Neural cell (in vitro differentiated cells): ENCODE data around the gene LDB2. TPM values are rescaled to one million over a fixed set of nuclear protein-coding genes. Genes with fewer than 3 reads are reported as not detected.

ENCODE experiments used
- H2AFZ ChIP-seq: fragments of 200-600, 300-800 bp; sonication (generic), shearing (Covaris generic); 2 replicates; pipeline ENCODE4 v1.6.0; 2014; ENCODE audit warnings: low read depth, mild to moderate bottlenecking, antibody characterized with exemption, low read length, moderate library complexity
- H3F3A ChIP-seq: fragments of 200-600 bp; shearing (Covaris generic); 2 replicates; pipeline ENCODE4 v1.6.1; 2016; ENCODE audit warnings: mild to moderate bottlenecking, moderate library complexity, mixed read lengths, antibody characterized with exemption, low read length; ENCODE audit not compliant: insufficient read depth, poor library complexity, severe bottlenecking
- H3K27ac ChIP-seq: fragments of 200-600, 300-800 bp; sonication (generic), shearing (Covaris generic); 2 replicates; pipeline ENCODE4 v1.5.1; 2014; ENCODE audit warnings: mild to moderate bottlenecking, low read length, moderate library complexity
- H3K27me3 ChIP-seq: fragments of 300-800, 200-600 bp; sonication (generic), shearing (Covaris generic); 2 replicates; pipeline ENCODE4 v1.6.0; 2014; ENCODE audit warnings: mild to moderate bottlenecking, low read depth, low read length, moderate library complexity; ENCODE audit not compliant: insufficient read depth
- H3K36me3 ChIP-seq: fragments of 300-800, 200-600 bp; sonication (generic), shearing (Covaris generic); 2 replicates; pipeline ENCODE4 v1.5.1; 2014; ENCODE audit warnings: mild to moderate bottlenecking, antibody characterized with exemption, low read length, moderate library complexity; ENCODE audit not compliant: insufficient read depth
- H3K4me2 ChIP-seq: fragments of 300-800, 200-600 bp; sonication (generic), shearing (Covaris generic); 2 replicates; pipeline ENCODE4 v1.6.0; 2014; ENCODE audit warnings: mild to moderate bottlenecking, low read length
- H3K4me3 ChIP-seq: fragments of 300-800, 200-600 bp; sonication (generic), shearing (Covaris generic); 2 replicates; pipeline ENCODE4 v1.5.1; 2014; ENCODE audit warnings: mild to moderate bottlenecking, low read length, moderate library complexity
- H3K79me2 ChIP-seq: fragments of 200-600 bp; shearing (Covaris generic); replicated peaks from 2 replicates; pipeline ENCODE4 v1.6.0; 2014; ENCODE audit warnings: mild to moderate bottlenecking, low read length, moderate library complexity; ENCODE audit not compliant: insufficient read depth
- H3K9ac ChIP-seq: fragments of 300-800, 200-600 bp; sonication (generic), shearing (Covaris generic); 2 replicates; pipeline ENCODE4 v1.6.1; 2016; ENCODE audit warnings: mild to moderate bottlenecking, low read length, mixed read lengths
- H3K9me2 ChIP-seq: fragments of 200-600 bp; shearing (Covaris generic); 2 replicates; pipeline ENCODE4 v1.6.1; 2016; ENCODE audit warnings: mild to moderate bottlenecking, low read length, mixed read lengths; ENCODE audit not compliant: insufficient read depth
- H3K9me3 ChIP-seq: fragments of 200-600, 300-800 bp; sonication (generic), shearing (Covaris generic); 2 replicates; pipeline ENCODE4 v1.6.1; 2016; ENCODE audit warnings: mild to moderate bottlenecking, mixed run types, low read length, moderate library complexity, mixed read lengths
- H4K20me1 ChIP-seq: fragments of 200-600 bp; shearing (Covaris generic); 2 replicates; pipeline ENCODE4 v1.6.1; 2016; ENCODE audit warnings: mild to moderate bottlenecking, mixed run types; ENCODE audit not compliant: insufficient read depth
- CTCF ChIP-seq: fragments of 450-650 bp; IDR thresholded peaks from 2 replicates; pipeline ENCODE4 v1.5.1; 2014; ENCODE audit warnings: antibody characterized with exemption, mild to moderate bottlenecking, moderate library complexity; ENCODE audit not compliant: poor library complexity, severe bottlenecking
- EP300 ChIP-seq: fragments of 450-650 bp; conservative IDR thresholded peaks from 2 replicates; pipeline ENCODE4 v1.6.1; 2014; ENCODE audit warnings: antibody characterized with exemption, mild to moderate bottlenecking, moderate library complexity; ENCODE audit not compliant: poor library complexity, severe bottlenecking
- EZH2 ChIP-seq: fragments of 200-600, 300-800 bp; shearing (Covaris generic), sonication (generic); IDR thresholded peaks from 2 replicates; pipeline ENCODE4 v1.6.1; 2014; ENCODE audit warnings: antibody characterized with exemption, low read length, borderline replicate concordance, mild to moderate bottlenecking; ENCODE audit not compliant: insufficient read depth, poor library complexity, severe bottlenecking
- MXI1 ChIP-seq: fragments of 450-650 bp; conservative IDR thresholded peaks from 2 replicates; pipeline ENCODE4 v1.6.1; 2014; ENCODE audit warnings: antibody characterized with exemption, mild to moderate bottlenecking; ENCODE audit not compliant: poor library complexity, severe bottlenecking
- POLR2AphosphoS5 ChIP-seq: IDR thresholded peaks from 2 replicates; pipeline ENCODE4 v1.6.1; 2012
- RAD21 ChIP-seq: fragments of 450-650 bp; conservative IDR thresholded peaks from 2 replicates; pipeline ENCODE4 v1.6.1; 2014; ENCODE audit warnings: antibody characterized with exemption, mild to moderate bottlenecking, moderate library complexity
- REST ChIP-seq: IDR thresholded peaks from 2 replicates; pipeline ENCODE4 v1.6.1; 2012; ENCODE audit warnings: borderline replicate concordance
- SMC3 ChIP-seq: fragments of 450-650 bp; conservative IDR thresholded peaks from 2 replicates; pipeline ENCODE4 v1.6.1; 2014; ENCODE audit warnings: antibody characterized with exemption, mild to moderate bottlenecking, moderate library complexity; ENCODE audit not compliant: poor library complexity
- TAF1 ChIP-seq: IDR thresholded peaks from 2 replicates; pipeline ENCODE4 v1.6.1; 2012; ENCODE audit warnings: low read depth
- polyA plus RNA-seq: library from polyadenylated mRNA; depleted of rRNA; stranded (reverse); fragments of >200 nt; gene quantifications from 2 replicates; pipeline ENCODE4 v1.2.3, GENCODE V29; 2014

Gene LDB2
- polyA plus RNA-seq, 1 donor from 2014 or later: 58.9 TPM

- no peaks in the 10 kb centered on the region for H3K9me2 ChIP-seq
- H3K79me2 ChIP-seq: no peaks in the 10 kb centered on the region
- H3K4me2 ChIP-seq: peak overlapping the region; percentile 20
- no peaks in the 10 kb centered on the region for H3K27me3 ChIP-seq
- peak overlapping the region; percentile 7 for H3K9ac ChIP-seq
- no peaks in the 10 kb centered on the region for H4K20me1 ChIP-seq
- TF ChIP-seq SMC3 (peak; percentile 35), TAF1 (no peak), MXI1 (no peak), REST (peak; percentile 21), POLR2AphosphoS5 (peak; percentile 70), EP300 (peak; percentile 96), CTCF (no peak), RAD21 (peak; percentile 34), EZH2 (no peak)
- H3K27ac ChIP-seq: peak overlapping the region; percentile 93
- H3K4me3 ChIP-seq: peak overlapping the region; percentile 43
- no peaks in the 10 kb centered on the region for H3K9me3 ChIP-seq
- no peak overlapping the region for H2AFZ ChIP-seq
- peaks cover 6% of the 10 kb centered on the region for H3F3A ChIP-seq
- no peaks in the 10 kb centered on the region for H3K36me3 ChIP-seq
Observed at GRCh38 chr4:16758816-16759215, 139.6 kb downstream of the LDB2 start.

GRCh38 chr4:16758255-16758654, 140.2 kb downstream of the LDB2 start:
- peak overlapping the region; percentile 93 for H3K27ac ChIP-seq
- no peaks in the 10 kb centered on the region for H3K9me3 ChIP-seq
- no peaks in the 10 kb centered on the region for H3K27me3 ChIP-seq
- H3K9me2 ChIP-seq: no peaks in the 10 kb centered on the region
- no peaks in the 10 kb centered on the region for H4K20me1 ChIP-seq
- TF ChIP-seq CTCF (no peak), REST (peak; percentile 13)
- peak overlapping the region; percentile 2 for H3K4me2 ChIP-seq
- H3K36me3 ChIP-seq: no peaks in the 10 kb centered on the region
- H2AFZ ChIP-seq: no peak overlapping the region
- H3F3A ChIP-seq: peaks cover 6% of the 10 kb centered on the region
- H3K4me3 ChIP-seq: peak overlapping the region; percentile 43
- H3K79me2 ChIP-seq: no peaks in the 10 kb centered on the region
- peak overlapping the region; percentile 58 for H3K9ac ChIP-seq
